MG63 (cell line): ENCODE measurements around the gene ZNF503. TPM values are rescaled to one million over a fixed set of nuclear protein-coding genes. Genes with fewer than 3 reads are reported as not detected.
A peak's percentile ranks its signal among the peaks of the same experiment; 100 is the strongest.

ENCODE experiments used
- DNase-seq: peaks from one replicate; pipeline ENCODE4 v3.0.0-alpha.2; 2020
- H3K27me3 ChIP-seq: fragments of 250-450 bp; sonication (Bioruptor Pico); 2 replicates; pipeline ENCODE4 v1.5.1; 2020; ENCODE audit warnings: mild to moderate bottlenecking, moderate library complexity
- H3K36me3 ChIP-seq: fragments of 250-450 bp; sonication (Bioruptor Pico); 2 replicates; pipeline ENCODE4 v1.5.1; 2020; ENCODE audit warnings: mild to moderate bottlenecking, moderate library complexity
- H3K4me3 ChIP-seq: fragments of 250-450 bp; sonication (Bioruptor Pico); 2 replicates; pipeline ENCODE4 v1.5.1; 2020; ENCODE audit warnings: mild to moderate bottlenecking, moderate library complexity
- H3K9me3 ChIP-seq: fragments of 250-450 bp; sonication (Bioruptor Pico); 2 replicates; pipeline ENCODE4 v1.5.1; 2020; ENCODE audit warnings: mild to moderate bottlenecking, moderate library complexity
- total RNA-seq: library from RNA; depleted of rRNA; stranded (reverse); fragments of >200 nt; shearing (Covaris generic); gene quantifications from 2 replicates; pipeline ENCODE4 v1.2.3, GENCODE V29; 2014; ENCODE audit warnings: low replicate concordance

The ZNF503 gene
- total RNA-seq, 1 experiment from 2014 or later, result 8.8 TPM

GRCh38 chr10:75402486-75403143 lies 1.1 kb upstream of the ZNF503 start:
- Histone ChIP-seq H3K9me3 (no peaks in the 10 kb centered on the region), H3K36me3 (peaks cover 18% of the 10 kb centered on the region), H3K4me3 (peak overlapping the region; percentile 66), H3K27me3 (no peaks in the 10 kb centered on the region)
- peak; percentile 65 for DNase-seq

- Histone ChIP-seq H3K27me3 (no peaks in the 10 kb centered on the region), H3K36me3 (peaks cover 26% of the 10 kb centered on the region), H3K9me3 (no peaks in the 10 kb centered on the region), H3K4me3 (peak overlapping the region; percentile 66)
- DNase-seq, result peak; percentile 76
Measured at GRCh38 chr10:75400771-75401568, 594 bp downstream of the ZNF503 start.

GRCh38 chr10:75400163-75400770 lies 1.3 kb downstream of the ZNF503 start:
- Histone ChIP-seq H3K9me3 (no peaks in the 10 kb centered on the region), H3K27me3 (no peaks in the 10 kb centered on the region), H3K36me3 (peaks cover 26% of the 10 kb centered on the region), H3K4me3 (peak overlapping the region; percentile 66)
- DNase-seq, result peak; percentile 58

GRCh38 chr10:75399461-75400162 lies 2.0 kb downstream of the ZNF503 start:
- peak; percentile 78 for DNase-seq
- peaks cover 26% of the 10 kb centered on the region for H3K36me3 ChIP-seq
- H3K4me3 ChIP-seq, result peak overlapping the region; percentile 66
- H3K27me3 ChIP-seq, result no peaks in the 10 kb centered on the region
- no peaks in the 10 kb centered on the region for H3K9me3 ChIP-seq

GRCh38 chr10:75398692-75399460 lies 2.7 kb downstream of the ZNF503 start:
- peaks cover 26% of the 10 kb centered on the region for H3K36me3 ChIP-seq
- H3K4me3 ChIP-seq, result peak overlapping the region; percentile 66
- DNase-seq, result peak; percentile 61

GRCh38 chr10:75398200-75398691 lies 3.3 kb downstream of the ZNF503 start:
- H3K27me3 ChIP-seq, result no peaks in the 10 kb centered on the region
- peaks cover 26% of the 10 kb centered on the region for H3K36me3 ChIP-seq
- no peaks in the 10 kb centered on the region for H3K9me3 ChIP-seq
- DNase-seq, result no peak
- H3K4me3 ChIP-seq, result peak overlapping the region; percentile 66

More at GRCh38 chr10:75398692-75399460, 2.7 kb downstream of the ZNF503 start:
- H3K27me3 ChIP-seq, result no peaks in the 10 kb centered on the region
- no peaks in the 10 kb centered on the region for H3K9me3 ChIP-seq

- Histone ChIP-seq H3K27me3 (no peaks in the 10 kb centered on the region), H3K4me3 (peak overlapping the region; percentile 66), H3K36me3 (peaks cover 26% of the 10 kb centered on the region), H3K9me3 (no peaks in the 10 kb centered on the region)
- DNase-seq, result no peak
Measured at GRCh38 chr10:75397496-75398199, 3.9 kb downstream of the ZNF503 start.

GRCh38 chr10:75396631-75397495 lies 4.7 kb downstream of the ZNF503 start:
- DNase-seq, result no peak
- H3K27me3 ChIP-seq, result no peaks in the 10 kb centered on the region

GRCh38 chr10:75395932-75396630 lies 5.5 kb downstream of the ZNF503 start:
- Histone ChIP-seq H3K4me3 (no peak overlapping the region), H3K9me3 (no peaks in the 10 kb centered on the region), H3K36me3 (peaks cover 26% of the 10 kb centered on the region), H3K27me3 (no peaks in the 10 kb centered on the region)
- no peak for DNase-seq

More at GRCh38 chr10:75396631-75397495, 4.7 kb downstream of the ZNF503 start:
- H3K36me3 ChIP-seq, result peaks cover 26% of the 10 kb centered on the region
- H3K4me3 ChIP-seq, result no peak overlapping the region
- H3K9me3 ChIP-seq, result no peaks in the 10 kb centered on the region

GRCh38 chr10:75395066-75395931 lies 6.3 kb downstream of the ZNF503 start:
- Histone ChIP-seq H3K27me3 (no peaks in the 10 kb centered on the region), H3K4me3 (no peak overlapping the region), H3K36me3 (peaks cover 26% of the 10 kb centered on the region), H3K9me3 (no peaks in the 10 kb centered on the region)
- no peak for DNase-seq

GRCh38 chr10:75394221-75394620 lies 7.3 kb downstream of the ZNF503 start:
- peaks cover 21% of the 10 kb centered on the region for H3K36me3 ChIP-seq

GRCh38 chr10:75392744-75393143 lies 8.8 kb downstream of the ZNF503 start:
- no peaks in the 10 kb centered on the region for H3K9me3 ChIP-seq

More at GRCh38 chr10:75394221-75394620, 7.3 kb downstream of the ZNF503 start:
- DNase-seq, result no peak
- H3K9me3 ChIP-seq, result no peaks in the 10 kb centered on the region
- H3K27me3 ChIP-seq, result no peaks in the 10 kb centered on the region
- H3K4me3 ChIP-seq, result no peak overlapping the region

GRCh38 chr10:75392271-75392670 lies 9.3 kb downstream of the ZNF503 start:
- Histone ChIP-seq H3K36me3 (peaks cover 5% of the 10 kb centered on the region), H3K9me3 (no peaks in the 10 kb centered on the region), H3K4me3 (no peak overlapping the region), H3K27me3 (no peaks in the 10 kb centered on the region)
- no peak for DNase-seq

More at GRCh38 chr10:75392744-75393143, 8.8 kb downstream of the ZNF503 start:
- no peak overlapping the region for H3K4me3 ChIP-seq
- peaks cover 8% of the 10 kb centered on the region for H3K36me3 ChIP-seq
- H3K27me3 ChIP-seq, result no peaks in the 10 kb centered on the region
- no peak for DNase-seq
